ENCODE data around the gene MUS81.

Gene MUS81, protein sequence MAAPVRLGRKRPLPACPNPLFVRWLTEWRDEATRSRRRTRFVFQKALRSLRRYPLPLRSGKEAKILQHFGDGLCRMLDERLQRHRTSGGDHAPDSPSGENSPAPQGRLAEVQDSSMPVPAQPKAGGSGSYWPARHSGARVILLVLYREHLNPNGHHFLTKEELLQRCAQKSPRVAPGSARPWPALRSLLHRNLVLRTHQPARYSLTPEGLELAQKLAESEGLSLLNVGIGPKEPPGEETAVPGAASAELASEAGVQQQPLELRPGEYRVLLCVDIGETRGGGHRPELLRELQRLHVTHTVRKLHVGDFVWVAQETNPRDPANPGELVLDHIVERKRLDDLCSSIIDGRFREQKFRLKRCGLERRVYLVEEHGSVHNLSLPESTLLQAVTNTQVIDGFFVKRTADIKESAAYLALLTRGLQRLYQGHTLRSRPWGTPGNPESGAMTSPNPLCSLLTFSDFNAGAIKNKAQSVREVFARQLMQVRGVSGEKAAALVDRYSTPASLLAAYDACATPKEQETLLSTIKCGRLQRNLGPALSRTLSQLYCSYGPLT

DNA sequence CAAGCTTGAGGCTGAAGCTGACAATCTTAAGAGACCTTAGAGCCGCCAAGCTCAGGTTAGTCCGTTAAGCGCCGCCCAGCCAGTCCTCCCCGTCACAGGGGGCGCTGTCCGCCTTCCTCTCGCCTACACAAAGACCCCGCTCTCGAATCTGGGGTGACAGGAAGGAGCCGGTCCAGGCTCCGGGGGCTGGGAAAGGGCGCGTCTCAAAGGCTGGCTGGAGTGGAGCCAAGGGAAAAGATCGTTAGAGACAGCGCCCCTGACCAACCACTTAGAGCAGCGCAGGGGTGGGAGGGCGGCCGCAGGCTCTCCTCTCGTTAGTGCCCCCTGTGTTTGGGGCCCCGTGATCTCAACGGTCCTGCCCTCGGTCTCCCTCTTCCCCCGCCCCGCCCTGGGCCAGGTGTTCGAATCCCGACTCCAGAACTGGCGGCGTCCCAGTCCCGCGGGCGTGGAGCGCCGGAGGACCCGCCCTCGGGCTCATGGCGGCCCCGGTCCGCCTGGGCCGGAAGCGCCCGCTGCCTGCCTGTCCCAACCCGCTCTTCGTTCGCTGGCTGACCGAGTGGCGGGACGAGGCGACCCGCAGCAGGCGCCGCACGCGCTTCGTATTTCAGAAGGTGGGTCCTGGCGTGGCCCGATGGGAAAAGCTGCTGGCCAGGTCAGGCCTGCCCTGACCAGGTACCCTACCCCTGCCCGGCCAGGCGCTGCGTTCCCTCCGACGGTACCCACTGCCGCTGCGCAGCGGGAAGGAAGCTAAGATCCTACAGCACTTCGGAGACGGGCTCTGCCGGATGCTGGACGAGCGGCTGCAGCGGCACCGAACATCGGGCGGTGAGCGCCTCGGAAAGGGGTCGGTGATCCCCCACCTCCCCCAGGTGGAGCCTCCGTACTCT is at the start of gene MUS81:
TSS of gene MUS81 (plus strand) at position 156 of the 887 bp plus-strand sequence. CDS start at position 477, 321 bp downstream.
- DNase-seq (ENCODE audit: low read depth in 2 of 2): peak; percentile 99
- peak within 1 kb of the TSS; percentile 74 to 95 for H3K4me3 ChIP-seq (replicated peaks in 1 of 2; ENCODE audit: low read depth in 2 of 2, low read length in 2 of 2)
- TF ChIP-seq, protein P1, sequence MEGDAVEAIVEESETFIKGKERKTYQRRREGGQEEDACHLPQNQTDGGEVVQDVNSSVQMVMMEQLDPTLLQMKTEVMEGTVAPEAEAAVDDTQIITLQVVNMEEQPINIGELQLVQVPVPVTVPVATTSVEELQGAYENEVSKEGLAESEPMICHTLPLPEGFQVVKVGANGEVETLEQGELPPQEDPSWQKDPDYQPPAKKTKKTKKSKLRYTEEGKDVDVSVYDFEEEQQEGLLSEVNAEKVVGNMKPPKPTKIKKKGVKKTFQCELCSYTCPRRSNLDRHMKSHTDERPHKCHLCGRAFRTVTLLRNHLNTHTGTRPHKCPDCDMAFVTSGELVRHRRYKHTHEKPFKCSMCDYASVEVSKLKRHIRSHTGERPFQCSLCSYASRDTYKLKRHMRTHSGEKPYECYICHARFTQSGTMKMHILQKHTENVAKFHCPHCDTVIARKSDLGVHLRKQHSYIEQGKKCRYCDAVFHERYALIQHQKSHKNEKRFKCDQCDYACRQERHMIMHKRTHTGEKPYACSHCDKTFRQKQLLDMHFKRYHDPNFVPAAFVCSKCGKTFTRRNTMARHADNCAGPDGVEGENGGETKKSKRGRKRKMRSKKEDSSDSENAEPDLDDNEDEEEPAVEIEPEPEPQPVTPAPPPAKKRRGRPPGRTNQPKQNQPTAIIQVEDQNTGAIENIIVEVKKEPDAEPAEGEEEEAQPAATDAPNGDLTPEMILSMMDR (IDR thresholded peaks at IDR 0.05; ENCODE audit: low read depth, low read length): peak; percentile 82

DNA sequence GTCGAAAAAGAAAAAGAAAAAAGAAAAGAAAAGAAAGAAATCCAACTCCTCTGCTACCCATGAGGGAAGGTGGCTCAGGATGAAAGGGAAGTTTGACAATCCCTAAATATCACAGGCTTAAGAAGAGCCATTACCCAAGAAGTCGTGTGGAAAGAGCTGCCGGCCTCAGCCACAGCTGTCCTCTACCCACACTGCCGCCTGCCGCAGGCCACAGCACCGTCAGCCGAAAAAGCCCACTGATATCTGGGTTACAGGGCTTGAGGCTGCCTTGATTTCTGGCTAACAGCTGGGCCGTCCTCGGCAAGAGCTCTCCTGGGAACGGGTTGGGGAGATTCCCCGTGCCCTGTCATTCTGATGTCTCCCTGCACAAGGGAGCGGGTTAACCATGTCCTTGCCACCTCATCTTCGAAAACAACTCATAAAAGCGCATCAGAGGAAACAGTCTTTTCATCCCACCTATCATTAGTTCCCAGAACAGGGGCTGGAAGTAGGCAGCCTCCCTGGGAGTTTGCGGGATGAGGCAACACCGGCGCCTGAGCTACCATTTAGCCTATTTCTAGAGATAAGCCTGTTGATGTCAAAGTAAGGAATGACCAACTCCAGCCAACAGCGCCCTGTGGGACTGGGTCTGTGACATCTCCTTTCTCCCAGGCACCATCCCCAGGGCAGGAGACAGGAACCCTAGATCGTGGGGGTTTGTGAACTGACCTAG is 48.3 kb upstream of the MUS81 start:
- DNase-seq (ENCODE audit: low read depth in 2 of 2): peak; percentile 19 to 26
- no peak overlapping the region for H3K4me3 ChIP-seq (replicated peaks in 1 of 2; ENCODE audit: low read depth in 2 of 2, low read length in 2 of 2)
- TF ChIP-seq, protein P1 (IDR thresholded peaks at IDR 0.05; ENCODE audit: low read depth, low read length): peak; percentile 25

DNA sequence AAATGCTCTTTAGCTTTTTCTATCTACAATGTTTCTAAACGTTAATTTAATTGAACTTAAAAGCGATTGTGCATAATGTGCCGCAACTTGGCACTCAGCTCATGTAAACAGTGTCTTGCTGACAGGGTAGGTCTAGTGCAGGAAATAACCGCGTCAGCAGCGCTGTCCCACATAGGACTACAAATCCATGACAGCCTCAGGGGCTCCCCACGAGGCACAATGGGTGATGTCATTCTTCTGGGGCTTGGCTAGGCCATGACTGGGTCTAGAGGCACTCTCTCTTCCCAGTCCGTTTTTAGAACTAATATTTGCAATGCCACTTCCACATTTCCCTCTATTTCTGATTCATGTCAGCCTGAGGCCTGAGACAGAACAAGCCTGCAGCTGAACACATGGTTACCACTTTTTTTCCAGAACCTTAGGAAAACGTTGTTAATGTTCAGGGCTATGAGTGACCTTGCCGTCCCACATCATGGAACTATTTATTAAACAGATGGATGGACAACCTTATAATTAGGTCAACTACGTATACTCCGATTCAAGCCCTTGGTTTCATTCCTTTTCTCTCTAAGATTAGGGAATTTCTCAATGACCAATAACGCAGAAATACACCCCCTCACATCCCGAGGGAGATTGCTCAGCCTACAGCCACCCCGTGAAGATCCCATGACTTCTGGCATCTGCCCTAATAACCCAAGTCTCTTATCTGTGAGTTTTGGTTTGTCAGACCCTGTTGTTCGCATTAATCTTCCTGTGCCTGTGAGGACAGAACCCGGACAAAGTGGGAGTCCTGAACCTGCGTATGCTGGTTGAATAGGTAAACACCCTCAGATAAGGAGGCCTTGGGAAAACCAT is 45.9 kb upstream of the MUS81 start:
- DNase-seq (ENCODE audit: low read depth in 2 of 2): peak; percentile 35 to 56
- no peak overlapping the region for H3K4me3 ChIP-seq (replicated peaks in 1 of 2; ENCODE audit: low read depth in 2 of 2, low read length in 2 of 2)
- TF ChIP-seq, protein P1 (IDR thresholded peaks at IDR 0.05; ENCODE audit: low read depth, low read length): no peak

DNA sequence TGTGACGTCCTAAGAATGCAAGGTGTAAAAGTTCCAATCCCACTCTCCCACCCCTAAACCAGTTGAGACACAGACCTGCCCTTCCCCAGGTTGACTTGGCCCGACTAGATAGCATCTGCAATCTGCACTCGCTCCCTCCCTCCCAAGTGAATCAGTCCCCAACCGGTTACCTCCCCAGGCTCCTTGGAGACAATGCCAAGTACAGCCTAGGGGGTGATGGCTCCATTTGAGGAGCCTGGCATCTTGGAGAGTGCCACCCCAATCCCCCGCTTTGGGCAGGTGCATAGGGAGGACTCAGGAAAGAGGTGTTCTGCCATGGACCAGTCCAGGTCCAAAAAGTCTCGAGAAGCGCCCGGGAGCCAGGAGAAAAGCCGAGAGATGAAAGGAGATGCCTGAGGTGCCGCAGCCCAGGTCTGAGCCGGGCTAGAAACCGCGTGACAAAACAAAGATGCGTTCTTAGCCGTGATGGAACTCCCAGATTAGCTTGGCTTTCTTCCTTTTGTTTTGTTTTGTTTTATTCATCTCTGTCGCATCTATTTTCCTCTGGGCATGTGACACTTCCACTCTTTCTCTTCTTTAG is 45.2 kb upstream of the MUS81 start:
- no peak for DNase-seq (ENCODE audit: low read depth in 2 of 2)
- TF ChIP-seq, protein P1 (IDR thresholded peaks at IDR 0.05; ENCODE audit: low read depth, low read length): no peak
- H3K4me3 ChIP-seq (replicated peaks in 1 of 2; ENCODE audit: low read depth in 2 of 2, low read length in 2 of 2): no peak overlapping the region

DNA sequence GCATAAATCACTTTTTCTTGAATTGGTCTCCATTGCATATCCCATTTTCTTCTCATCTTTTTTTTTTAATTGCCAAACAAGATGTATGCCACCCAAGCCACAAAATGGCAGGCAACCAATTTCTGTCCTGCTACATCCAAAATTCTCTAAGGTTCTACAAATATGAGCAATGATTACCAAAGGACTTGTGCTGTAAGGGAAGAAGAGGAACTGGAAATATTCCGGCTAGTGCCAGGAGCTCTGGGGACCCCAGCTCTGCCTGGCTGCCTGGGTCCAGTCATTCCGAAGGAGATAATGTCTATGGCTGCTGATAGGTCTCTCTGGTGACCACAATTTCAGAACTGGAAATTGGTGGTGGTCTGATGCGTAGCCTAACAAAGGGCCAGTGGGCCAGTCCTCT is 43.5 kb upstream of the MUS81 start:
- TF ChIP-seq, protein P1 (IDR thresholded peaks at IDR 0.05; ENCODE audit: low read depth, low read length): no peak
- no peak for DNase-seq (ENCODE audit: low read depth in 2 of 2)
- H3K4me3 ChIP-seq (replicated peaks in 1 of 2; ENCODE audit: low read depth in 2 of 2, low read length in 2 of 2): no peak overlapping the region

All from cardiac fibroblast (primary cell).